MCF 10A (cell line): ENCODE results near the gene OR2D2. TPM values are rescaled to one million over a fixed set of nuclear protein-coding genes. Genes with fewer than 3 reads are reported as not detected.

Source experiments
- BruUV-seq: library from RNA; stranded (reverse); fragments of 400-500 nt; replicated peaks from 2 replicates; lab custom pipeline; 2021; lab: Mats Ljungman, UMichigan
- CTCF ChIA-PET: fragments of 300-600 bp; sonication (Branson Sonifier 250); formaldehyde crosslinking; extraction: SDS; loops from one replicate; lab custom pipeline; 2021; ENCODE audit warnings: antibody characterized with exemption, inconsistent platforms; lab: Yijun Ruan, JAX
- POLR2A ChIA-PET: fragments of 300-600, 350-650 bp; sonication (Branson Sonifier 250); formaldehyde crosslinking; extraction: SDS; loops from one replicate; lab custom pipeline; 2020; ENCODE audit warnings: antibody characterized with exemption, inconsistent platforms; lab: Yijun Ruan, JAX
- DNase-seq: peaks from one replicate; pipeline ENCODE4 v3.0.0-alpha.2; 2018; ENCODE audit not compliant: unreplicated experiment
- H3K27ac Mint-ChIP-seq: one replicate; pipeline ENCODE4 v1.8.0; 2022; ENCODE audit warnings: mild to moderate bottlenecking, low read depth, mixed read lengths; ENCODE audit not compliant: unreplicated experiment
- H3K27me3 Mint-ChIP-seq: one replicate; pipeline ENCODE4 v1.8.0; 2022; ENCODE audit warnings: mixed read lengths; ENCODE audit not compliant: insufficient read depth, unreplicated experiment
- H3K36me3 Mint-ChIP-seq: one replicate; pipeline ENCODE4 v1.8.0; 2022; ENCODE audit warnings: mild to moderate bottlenecking, moderate library complexity, mixed read lengths; ENCODE audit not compliant: insufficient read depth, unreplicated experiment
- H3K4me1 Mint-ChIP-seq: one replicate; pipeline ENCODE4 v1.8.0; 2022; ENCODE audit warnings: mixed read lengths; ENCODE audit not compliant: insufficient read depth, unreplicated experiment
- H3K4me3 Mint-ChIP-seq: one replicate; pipeline ENCODE4 v1.8.0; 2022; ENCODE audit warnings: mild to moderate bottlenecking, moderate library complexity, mixed read lengths; ENCODE audit not compliant: unreplicated experiment
- H3K9me3 Mint-ChIP-seq: one replicate; pipeline ENCODE4 v1.8.0; 2022; ENCODE audit warnings: mixed read lengths; ENCODE audit not compliant: unreplicated experiment
- CTCF ChIP-seq: fragments of 200-600 bp; IDR thresholded peaks from one replicate; pipeline ENCODE4 v1.8.0; 2022; ENCODE audit warnings: antibody characterized with exemption, mild to moderate bottlenecking; ENCODE audit not compliant: unreplicated experiment
- intact Hi-C: fragments of 100-400 bp; cut with micrococcal nuclease; formaldehyde crosslinking; loops from 2 replicates; pipeline ENCODE4 v1.14.1; 2022
- total RNA-seq: library from RNA; stranded (reverse); gene quantifications from 2 replicates; pipeline ENCODE4 v1.2.3, GENCODE V29; 2022

Gene OR2D2
- total RNA-seq, 1 experiment from 2014 or later, result 0.56 TPM

GRCh38 chr11:6925636-6926207, 33.4 kb upstream of the OR2D2 start:
- ChIA-PET CTCF (interaction anchor here (4.7 kb wide), 1 partner anchor 113 kb away, joined by 34 read pairs; no protein-coding TSS in a partner anchor), POLR2A (interaction anchor here (0.7 to 3.0 kb wide), 9 partner anchors 10 to 323 kb away, joined by 3 to 16 read pairs (median 5); partner anchors contain the start of genes NLRP14, RRP8 and ZNF214)
- H3K27ac Mint-ChIP-seq, result peak overlapping the region; percentile 59
- no peaks in the 10 kb centered on the region for H3K9me3 Mint-ChIP-seq
- H3K4me3 Mint-ChIP-seq, result peak overlapping the region; percentile 98
- TSS peak; percentile 72 for BruUV-seq
- H3K27me3 Mint-ChIP-seq, result no peaks in the 10 kb centered on the region
- TF ChIP-seq CTCF, result no peak
- peaks cover 21% of the 10 kb centered on the region for H3K4me1 Mint-ChIP-seq
- no peaks in the 10 kb centered on the region for H3K36me3 Mint-ChIP-seq
- peak; percentile 29 for DNase-seq
- intact Hi-C loops, result loop anchor here (1.0 kb wide), 2 partner anchors 95 to 113 kb away; partner anchors contain the start of genes NLRP14 and ZNF214

GRCh38 chr11:6925007-6925577, 32.8 kb upstream of the OR2D2 start:
- Mint-ChIP-seq H3K9me3 (no peaks in the 10 kb centered on the region), H3K4me1 (peaks cover 21% of the 10 kb centered on the region), H3K27me3 (no peaks in the 10 kb centered on the region), H3K27ac (peak overlapping the region; percentile 59), H3K4me3 (no peak overlapping the region), H3K36me3 (no peaks in the 10 kb centered on the region)
- TF ChIP-seq CTCF, result no peak
- intact Hi-C loops, result no loop called here
- no TSS peak for BruUV-seq
- DNase-seq, result no peak
- POLR2A ChIA-PET, result interaction anchor here (1.9 to 3.0 kb wide), 2 partner anchors 12 to 95 kb away, joined by 6 to 12 read pairs; partner anchors contain the start of genes NLRP14 and ZNF214
- CTCF ChIA-PET, result interaction anchor here (0.6 to 3.3 kb wide), 5 partner anchors 75 to 1576 kb away, joined by 3 to 9 read pairs (median 3); no protein-coding TSS in a partner anchor

- Mint-ChIP-seq H3K27ac (no peak within 1 kb of the TSS), H3K4me3 (no peak within 1 kb of the TSS), H3K27me3 (no peaks in the 10 kb centered on the region), H3K9me3 (no peaks in the 10 kb centered on the region), H3K36me3 (no peaks in the 10 kb centered on the region), H3K4me1 (peaks cover 4% of the 10 kb centered on the region)
- intact Hi-C loops, result no loop called here
- POLR2A ChIA-PET, result no interaction called here
- no TSS peak for BruUV-seq
- no peak for DNase-seq
- CTCF ChIA-PET, result interaction anchor here (0.8 kb wide), 1 partner anchor 108 kb away, joined by 3 read pairs; no protein-coding TSS in a partner anchor
- TF ChIP-seq CTCF, result no peak
Measured at GRCh38 chr11:6920702-6921101, 28.4 kb upstream of the OR2D2 start, which contains the start of gene OR2D3. TSS of gene OR2D3 (plus strand) at chr11:6921002. CDS start at chr11:6921002, 0 bp downstream.

- H3K27ac Mint-ChIP-seq, result no peak overlapping the region
- DNase-seq, result no peak
- H3K4me1 Mint-ChIP-seq, result no peaks in the 10 kb centered on the region
- no TSS peak for BruUV-seq
- POLR2A ChIA-PET, result no interaction called here
- CTCF ChIA-PET, result interaction anchor here (0.6 to 1.0 kb wide), 2 partner anchors 107 to 254 kb away, joined by 3 read pairs; no protein-coding TSS in a partner anchor
- H3K27me3 Mint-ChIP-seq, result no peaks in the 10 kb centered on the region
- H3K4me3 Mint-ChIP-seq, result no peak overlapping the region
- H3K36me3 Mint-ChIP-seq, result no peaks in the 10 kb centered on the region
- intact Hi-C loops, result no loop called here
- H3K9me3 Mint-ChIP-seq, result no peaks in the 10 kb centered on the region
- TF ChIP-seq CTCF, result no peak
Measured at GRCh38 chr11:6919698-6920097, 27.4 kb upstream of the OR2D2 start.
